HK-2 (cell line): Measurements from ENCODE around the gene RASA3.
"Not testable (repeated sequence)": the region's sequence is repeated elsewhere in the genome, so short reads cannot be mapped to it uniquely, and the experiment has no call there.

Source experiments
- DNase-seq: peaks from one replicate; pipeline ENCODE4 v3.0.0-alpha.2; 2018; ENCODE audit not compliant: unreplicated experiment

The RASA3 gene

DNA sequence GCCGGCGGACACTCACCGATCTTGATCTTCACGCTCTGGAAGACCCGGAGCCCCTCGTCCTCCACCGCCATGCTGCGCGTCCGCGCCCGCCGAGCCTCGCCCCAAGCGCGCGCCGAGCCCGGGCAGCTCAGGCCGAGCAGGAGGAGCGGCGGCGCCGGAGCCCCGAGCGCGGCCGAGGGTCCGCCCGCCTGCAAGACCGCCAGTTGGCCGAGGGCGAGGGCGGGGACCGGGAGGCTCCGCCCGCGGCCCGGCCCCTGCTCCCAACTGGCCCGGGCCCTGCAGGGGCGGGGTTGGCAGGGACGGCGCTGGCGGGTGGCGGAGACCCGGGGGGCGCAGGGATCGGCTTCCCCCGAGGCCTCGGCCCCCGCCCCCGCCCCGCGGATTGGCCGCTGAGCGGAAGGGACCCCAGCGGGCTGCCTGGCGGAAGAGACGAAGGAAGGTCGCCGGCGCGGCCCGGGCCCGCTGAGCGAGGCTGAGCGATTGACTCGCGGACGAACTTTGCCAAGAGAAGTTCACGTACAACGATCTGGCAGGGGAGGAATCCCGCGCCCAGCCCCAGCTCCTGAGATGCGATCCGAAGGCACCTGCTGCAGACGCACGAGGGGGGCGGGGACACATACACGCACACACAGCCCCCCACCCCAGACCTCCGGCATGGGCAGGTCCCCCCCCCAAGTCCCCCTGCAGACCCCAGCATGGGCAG, at the start of gene RASA3:
Gene RASA3, minus strand, starts transcription at position 205 of the 703 bp plus-strand sequence. Its CDS starts 134 bp downstream, at position 71.
- peak; percentile 54 for DNase-seq

DNA sequence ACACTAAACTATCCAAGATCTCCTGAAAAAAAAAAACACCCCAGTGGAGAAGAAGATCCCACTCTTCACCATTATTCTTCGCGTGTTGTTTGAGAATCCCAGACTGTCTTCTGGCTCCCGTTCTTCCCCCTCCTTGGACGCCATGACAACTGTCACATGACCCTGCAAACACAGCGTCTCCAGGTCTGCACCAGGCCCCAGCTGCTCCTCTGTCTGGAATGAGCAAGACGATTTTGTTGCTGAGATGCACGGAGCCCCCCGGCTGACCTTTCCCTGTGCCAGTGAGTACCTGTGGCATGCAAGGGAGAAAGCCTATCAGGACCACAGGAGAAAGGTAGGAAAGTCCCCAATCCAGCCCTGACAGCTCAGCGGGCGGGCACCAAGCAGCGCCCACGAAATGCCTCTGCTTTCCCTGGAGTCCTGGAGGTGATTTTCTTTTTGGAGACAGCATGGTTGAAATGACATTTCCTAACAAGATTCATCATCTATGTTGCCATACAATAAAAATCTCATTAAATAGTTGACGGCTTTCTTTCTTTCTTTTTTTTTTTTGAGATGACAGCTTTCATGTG, 46.8 kb upstream of the RASA3 start, which contains the start of gene CFAP97D2:
Gene CFAP97D2, plus strand, starts transcription at position 171 of the 572 bp plus-strand sequence. Its CDS starts 74 bp downstream, at position 245.
- DNase-seq = no peak

- DNase-seq = no peak
Observed at GRCh38 chr13:114177245-114178010, 45.0 kb upstream of the RASA3 start.

DNA sequence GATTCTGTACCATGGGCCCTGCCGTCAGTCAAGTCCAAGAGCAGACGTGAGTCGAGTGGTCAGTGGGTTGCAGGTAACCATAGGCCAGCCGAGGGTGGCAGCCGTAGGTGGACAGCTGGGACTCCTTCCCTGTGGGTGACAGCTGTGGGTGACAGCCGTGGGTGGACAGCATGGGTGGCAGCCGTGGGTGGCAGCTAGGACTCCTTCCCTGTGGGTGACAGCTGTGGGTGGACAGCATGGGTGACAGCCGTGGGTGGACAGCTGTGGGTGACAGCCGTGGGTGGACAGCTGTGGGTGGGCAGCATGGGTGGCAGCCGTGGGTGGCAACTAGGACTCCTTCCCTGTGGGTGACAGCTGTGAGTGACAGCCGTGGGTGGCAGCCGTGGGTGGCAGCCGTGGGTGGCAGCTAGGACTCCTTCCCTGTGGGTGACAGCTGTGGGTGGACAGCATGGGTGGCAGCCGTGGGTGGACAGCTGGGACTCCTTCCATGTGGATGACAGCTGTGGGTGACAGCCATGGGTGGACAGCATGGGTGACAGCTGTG, 44.0 kb upstream of the RASA3 start:
- not testable (repeated sequence) for DNase-seq

GRCh38 chr13:114174529-114174961, 42.1 kb upstream of the RASA3 start:
- no peak for DNase-seq

DNA sequence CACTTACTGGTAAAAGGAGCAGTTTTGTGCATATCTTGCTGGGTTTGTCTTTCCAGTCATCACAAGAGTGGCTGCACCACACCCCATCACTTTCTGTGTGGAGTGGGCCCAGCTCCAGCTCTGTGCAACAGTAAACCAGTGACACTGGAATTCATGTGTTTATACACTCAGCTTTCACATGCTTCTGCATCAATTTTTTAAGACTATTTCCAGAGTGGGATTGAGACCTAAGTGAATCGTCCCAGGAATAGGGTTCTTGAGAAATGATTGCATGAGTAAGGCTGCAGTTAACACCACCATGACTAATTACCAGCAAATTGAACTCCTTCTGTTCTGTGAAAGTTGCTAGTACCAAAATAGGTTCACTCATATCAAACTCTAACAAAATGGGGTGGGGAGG, 41.3 kb upstream of the RASA3 start:
- no peak for DNase-seq

- DNase-seq = no peak
Observed at GRCh38 chr13:114173272-114173671, 40.8 kb upstream of the RASA3 start.

DNA sequence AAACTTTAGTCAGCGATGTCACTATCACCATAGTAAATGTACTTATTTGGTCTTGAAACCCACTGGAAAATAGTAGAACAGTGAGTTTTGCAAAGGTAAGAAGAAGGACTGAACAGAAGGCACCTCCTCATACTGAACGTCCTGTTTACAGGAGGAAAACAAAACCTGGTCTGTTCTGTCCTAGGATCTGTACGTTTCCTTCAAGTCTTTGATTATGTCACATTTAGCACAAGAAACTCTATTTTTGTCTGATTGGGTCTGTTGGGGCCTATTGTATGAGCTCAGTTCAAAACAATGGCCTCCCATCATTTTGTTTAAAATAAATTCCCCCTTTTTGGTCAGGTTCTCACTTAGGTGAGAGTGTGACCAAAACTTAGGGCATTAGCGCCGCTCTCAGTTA, 35.5 kb upstream of the RASA3 start:
- DNase-seq = no peak

DNA sequence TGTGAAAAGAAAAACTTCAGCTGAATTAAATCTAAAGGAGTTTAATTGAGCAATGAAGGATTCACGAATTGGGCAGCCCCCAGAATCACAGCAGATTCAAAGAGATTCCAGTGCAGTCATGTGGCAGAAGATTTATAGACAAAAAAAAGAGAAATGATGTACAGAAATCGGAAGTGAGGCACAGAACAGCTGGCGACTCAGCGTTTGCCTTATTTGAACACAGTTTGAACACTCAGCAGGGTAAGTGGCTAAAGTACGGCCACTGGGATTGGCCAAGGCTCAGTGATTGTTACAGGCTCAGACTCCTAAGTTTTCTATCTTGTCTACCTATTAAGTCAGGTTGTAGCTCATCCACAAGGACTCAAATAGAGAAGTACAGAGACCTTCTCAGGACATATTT, 35.0 kb upstream of the RASA3 start:
- DNase-seq = no peak

DNA sequence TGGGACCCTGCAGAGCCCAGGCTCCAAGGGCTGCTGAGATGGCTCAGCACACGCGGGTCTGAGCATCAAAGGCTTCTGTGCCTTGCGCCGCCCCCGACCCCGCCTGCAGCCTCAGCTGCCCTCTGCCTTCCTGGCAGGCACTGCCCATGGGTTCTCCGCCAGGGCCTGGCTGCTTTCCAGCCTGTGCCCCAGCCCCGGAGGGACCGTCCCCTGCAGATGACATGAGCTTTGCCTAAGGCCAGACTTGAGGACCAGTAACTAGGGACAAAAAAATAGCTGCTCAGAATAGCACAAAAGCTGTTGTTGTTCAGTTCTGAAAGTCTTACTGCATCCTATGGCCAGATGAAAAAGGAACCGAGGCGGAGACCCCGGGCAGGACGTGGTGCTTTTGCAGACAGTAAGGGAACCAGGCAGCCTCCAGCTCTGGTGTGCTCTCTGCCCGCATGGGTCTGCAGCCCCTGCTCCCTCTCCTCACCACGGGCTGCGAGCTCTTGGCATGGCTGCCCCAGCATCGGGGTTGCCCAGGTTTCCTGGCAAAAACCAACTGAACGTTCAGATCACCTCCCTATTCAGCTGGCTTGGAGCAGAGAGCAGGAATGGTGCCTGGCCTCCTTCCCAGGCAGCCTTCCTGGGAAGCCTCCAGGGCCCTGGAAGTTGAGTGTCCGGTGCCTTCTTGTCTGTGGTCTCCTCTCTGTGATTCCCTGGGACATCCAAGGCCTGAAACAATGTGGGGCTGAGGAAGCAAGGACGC, 34.1 kb upstream of the RASA3 start:
- no peak for DNase-seq

DNA sequence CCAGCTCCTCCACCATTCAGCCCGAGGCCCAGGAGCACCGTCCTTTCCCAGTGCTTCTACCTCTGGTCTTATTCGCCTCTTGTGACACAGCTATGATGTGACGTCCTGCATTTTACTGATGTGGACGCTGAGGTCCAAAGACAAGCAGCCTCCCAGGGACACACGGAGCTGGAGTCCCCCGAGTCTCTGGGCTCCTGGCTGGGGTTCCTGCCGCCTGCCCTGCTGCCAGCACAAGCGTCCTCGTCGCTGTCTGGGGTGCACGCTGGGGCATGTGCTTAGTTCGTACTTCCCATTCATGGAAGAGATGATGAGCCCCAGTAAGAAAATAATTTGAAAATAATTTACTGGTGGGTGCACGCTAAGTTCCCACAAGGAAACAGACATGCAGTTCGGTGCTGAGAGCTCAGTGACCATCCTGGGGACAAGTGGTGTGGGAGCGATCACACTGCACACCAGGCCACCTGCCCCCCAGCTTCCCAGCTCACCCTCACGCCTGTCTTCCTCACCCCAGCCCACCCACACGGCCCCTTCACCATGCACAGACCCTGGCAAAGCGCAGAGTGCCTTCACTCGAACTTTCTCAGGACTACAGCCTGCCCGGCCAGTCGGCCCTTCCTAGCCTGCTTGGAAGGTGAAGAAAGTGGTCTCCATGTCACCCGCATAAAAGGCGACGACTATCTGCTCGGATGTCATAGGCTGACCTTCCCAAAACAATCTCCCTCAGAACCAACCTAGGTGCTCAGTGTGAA, 32.4 kb upstream of the RASA3 start:
- DNase-seq = no peak

DNA sequence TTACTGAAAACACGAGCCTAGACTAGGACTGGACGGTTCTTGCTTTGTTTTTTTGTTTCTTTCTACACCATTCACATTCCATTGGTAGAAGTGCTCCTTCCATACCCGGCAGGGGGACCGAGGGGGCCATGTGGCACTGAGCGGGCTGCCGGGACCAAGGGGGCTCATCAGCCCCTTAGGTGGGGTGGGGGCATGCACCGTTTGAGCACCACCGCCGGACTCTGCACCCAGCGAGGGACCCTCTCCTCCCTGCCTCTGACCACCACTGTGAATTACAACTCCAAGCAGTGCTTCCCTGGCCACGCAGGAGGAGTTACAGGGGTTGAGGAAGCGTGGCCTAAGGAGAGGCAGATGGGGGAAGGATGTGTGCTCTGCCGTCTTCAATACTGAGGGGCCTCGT, 31.6 kb upstream of the RASA3 start:
- DNase-seq = no peak

DNA sequence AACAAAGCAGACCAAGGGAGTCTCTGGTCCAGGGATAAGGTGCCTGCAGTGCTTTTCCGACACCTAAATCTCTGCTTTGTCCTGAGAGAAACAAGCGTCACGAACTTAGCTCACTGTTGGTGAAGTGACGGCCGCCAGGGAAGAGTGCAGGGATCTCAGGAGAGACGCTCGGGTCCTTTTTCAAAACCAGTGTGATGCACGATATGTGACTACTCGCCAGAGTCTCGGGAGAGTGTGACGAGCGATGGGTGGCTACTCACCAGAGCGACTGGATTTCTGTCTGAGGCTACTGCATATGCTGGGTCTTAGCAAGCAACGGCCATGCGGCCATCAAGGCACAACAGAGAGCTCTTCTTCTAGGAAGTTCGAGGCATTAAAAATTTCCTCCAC, 30.1 kb upstream of the RASA3 start:
- DNase-seq = no peak

GRCh38 chr13:114161644-114162532, 29.5 kb upstream of the RASA3 start:
- DNase-seq = no peak

DNA sequence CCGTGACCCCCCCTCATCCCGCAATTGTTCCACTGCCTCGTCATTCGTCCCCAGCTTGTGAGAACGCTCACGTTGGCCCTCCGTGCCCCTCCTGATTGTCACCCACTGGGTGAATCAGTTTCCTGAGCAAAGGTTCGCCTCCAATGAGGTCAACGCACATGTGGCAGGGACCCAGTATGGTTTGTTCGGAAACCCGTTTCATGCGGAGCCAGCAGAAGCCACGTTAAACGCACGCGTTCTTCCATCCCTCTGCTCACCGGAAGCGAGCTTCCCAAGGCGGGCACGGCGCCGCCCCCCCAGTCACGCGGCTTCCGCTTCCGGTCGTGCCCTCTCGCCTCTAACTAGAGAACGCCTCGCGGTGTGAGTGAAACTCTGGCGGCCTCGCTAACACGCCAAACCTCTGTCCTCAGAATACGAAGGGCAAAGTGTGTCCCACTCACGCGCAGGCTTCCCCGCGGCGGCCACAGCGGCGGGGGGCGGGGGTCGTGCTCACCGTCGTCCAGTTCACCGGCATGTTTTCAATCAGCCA, 28.7 kb upstream of the RASA3 start:
- DNase-seq = no peak

GRCh38 chr13:114158869-114159666, 26.6 kb upstream of the RASA3 start:
- DNase-seq = not testable (repeated sequence)

- DNase-seq = no peak
Observed at GRCh38 chr13:114157869-114158495, 25.6 kb upstream of the RASA3 start.
